Measurements from ENCODE around the gene TFIP11.
A peak's percentile ranks its signal among the peaks of the same experiment; 100 is the strongest.

TFIP11 gene

DNA sequence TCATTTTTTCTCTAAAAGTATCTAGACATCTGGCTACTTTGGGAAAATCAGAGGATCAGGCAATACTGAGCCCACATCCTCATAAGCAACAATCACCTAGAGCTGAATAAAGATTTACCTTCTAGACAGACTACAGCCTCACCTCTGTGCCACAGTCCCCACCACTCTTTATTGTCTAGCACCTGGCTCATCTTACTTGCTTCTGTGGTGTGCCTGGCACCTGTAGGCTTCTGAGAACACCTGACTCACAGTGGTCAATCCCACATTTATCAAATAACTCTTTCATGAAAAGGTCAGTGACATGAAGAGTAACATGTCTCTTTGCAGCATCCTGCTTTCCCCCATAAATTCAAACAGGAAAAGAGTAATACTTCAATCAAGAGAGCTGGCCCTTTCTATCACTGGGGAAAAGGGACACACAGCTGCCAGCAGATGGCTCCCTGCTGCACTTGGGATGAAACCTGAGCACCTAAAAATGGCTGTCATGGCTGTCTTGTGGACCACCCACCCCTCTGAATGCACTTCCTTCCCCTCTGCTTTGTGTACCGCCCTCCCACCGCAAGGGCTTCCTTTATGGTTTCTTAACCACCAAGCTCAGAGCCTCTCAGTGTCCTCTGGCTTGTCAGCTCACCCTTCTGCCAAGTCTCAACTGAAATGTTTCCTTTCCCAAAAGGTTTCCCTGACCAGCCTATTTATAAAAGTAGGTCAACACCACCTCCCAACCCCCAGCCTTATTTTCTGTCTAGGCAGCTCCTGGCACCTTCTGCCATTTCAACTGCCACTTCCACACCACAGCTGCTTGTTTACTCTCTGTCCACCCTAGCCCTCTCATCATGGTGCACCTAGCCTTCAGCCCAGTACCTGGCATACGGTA lies 9.3 kb downstream of the TFIP11 start:
- peak in 8 of 14 donors; percentile 14 to 65 (median 30) for DNase-seq

DNA sequence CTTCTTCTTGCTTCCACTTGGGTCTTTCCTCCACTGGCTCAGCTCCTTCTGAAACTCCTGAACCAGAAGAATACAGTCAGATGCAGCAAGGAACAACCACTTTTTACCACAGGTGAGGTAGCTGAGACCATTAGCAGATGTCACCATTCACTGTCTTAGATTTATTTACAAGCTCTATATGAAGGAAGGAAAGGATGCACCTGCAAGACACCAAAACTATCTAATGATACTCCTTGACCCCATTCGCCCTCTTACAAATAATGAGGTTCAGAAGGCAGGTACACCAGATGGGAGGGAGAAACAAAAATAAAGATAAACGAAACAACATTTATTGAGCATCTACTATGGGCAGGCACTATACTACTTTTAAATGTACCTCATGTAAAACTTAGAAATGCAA lies 10.3 kb downstream of the TFIP11 start:
- DNase-seq: no peak

DNA sequence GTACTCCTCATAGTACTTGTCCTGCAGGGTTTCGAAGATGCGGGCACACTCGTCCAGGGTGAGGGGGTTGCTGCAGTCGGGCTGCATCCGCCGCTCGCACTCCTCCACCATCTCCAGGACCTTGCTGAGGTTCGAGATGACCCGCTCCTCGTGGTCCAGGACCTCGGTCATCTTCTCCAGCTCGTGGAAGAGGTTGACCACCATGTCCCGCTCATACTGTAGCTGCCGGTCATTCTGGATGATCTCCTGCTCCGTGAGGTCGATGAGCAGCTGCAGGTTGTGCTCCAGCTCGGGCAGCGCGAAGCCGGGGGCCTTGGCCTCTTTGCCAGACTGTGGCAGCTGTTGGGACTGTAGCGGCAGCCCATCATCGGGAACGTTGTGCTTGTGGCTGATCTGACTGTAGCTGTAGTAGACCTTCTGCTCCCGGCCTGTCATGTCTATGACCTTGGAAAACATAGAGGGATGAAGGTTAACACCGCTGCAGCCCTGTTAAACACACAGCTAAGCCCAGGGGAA lies 13.0 kb downstream of the TFIP11 start:
- DNase-seq: no peak

DNA sequence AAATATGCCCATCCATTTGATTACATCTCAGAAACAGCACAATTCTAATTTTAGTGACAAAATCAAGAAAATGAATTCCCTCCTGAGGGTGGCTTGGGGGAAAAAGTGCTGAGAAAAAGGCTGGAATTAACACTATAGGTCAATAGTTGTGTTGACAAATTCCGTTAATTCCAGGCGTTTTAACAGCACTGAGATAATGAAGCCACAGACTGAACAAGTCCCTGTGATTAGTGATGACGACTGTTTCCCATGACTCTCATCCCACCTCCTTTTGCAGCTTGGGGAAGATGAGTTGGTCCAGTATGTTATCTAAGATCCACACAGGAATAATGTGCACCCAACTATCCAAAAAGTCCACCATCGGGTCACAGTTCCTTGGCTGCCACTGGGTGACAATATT lies 15.8 kb downstream of the TFIP11 start:
- no peak for DNase-seq

DNA sequence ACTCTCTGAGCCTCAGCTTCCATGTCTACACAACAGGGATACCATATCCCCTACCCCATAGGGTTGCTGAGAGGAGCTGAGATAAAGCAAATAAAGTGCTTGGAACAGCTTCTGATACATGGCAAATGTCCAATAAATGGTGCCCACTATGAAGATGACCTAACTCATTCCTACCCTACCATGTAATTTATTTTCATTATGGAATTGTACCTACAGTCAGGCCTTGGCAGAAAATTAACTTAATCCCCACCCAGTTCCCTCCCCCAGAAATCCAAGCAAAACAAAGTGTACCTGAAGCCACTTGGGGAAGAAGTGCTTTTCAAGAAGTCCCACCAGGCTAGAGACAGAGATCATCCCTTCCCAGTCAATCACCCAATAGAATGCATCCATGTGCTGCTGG lies 17.8 kb downstream of the TFIP11 start:
- DNase-seq: no peak

DNA sequence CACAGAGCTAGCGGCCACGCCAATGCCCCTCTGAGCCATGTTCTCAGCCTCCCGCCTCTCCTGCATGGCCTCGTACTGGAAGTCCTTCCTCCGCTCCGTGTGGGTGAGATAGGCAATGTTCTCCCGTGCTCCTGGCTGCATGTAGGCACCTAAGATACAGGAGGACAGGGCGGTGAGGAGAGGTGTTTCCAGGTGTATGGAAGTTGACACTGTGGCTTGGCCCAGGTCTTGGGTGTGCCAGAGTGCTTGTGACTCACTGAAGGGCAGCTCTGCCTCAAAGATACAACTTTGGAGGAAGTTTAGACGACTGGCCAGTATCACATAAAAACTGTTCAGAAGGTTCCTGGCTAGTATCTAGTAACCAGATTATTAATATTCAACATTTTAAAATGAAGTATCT lies 20.1 kb downstream of the TFIP11 start:
- no peak for DNase-seq

DNA sequence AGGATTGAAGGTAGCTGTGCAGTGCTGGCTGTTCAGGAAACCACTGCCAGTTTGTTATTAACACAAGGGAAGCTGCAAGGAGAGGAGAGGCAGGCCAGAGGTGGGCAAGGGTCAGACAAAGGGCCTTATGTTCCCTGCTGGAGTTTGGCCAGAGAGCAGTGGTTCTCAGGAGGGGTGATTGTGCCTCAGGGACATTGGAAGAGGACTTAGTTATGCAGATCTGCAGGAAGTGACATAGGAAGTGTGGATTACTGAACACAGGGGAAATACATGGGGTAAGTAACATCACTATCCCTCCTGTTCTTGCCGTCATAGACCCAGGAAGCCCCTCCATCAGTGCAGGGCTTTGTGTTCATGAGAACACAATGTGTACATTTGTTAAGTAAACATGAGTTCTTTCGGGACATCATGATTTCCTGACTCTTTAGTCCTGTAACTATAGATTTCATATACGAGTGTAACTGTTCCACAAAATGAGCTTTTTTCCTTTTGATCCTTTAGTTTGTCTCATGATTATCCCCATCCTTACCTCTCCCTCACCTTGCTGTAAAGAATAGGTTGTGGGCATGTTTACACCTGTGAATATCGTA lies 22.7 kb downstream of the TFIP11 start:
- no peak for DNase-seq

DNA sequence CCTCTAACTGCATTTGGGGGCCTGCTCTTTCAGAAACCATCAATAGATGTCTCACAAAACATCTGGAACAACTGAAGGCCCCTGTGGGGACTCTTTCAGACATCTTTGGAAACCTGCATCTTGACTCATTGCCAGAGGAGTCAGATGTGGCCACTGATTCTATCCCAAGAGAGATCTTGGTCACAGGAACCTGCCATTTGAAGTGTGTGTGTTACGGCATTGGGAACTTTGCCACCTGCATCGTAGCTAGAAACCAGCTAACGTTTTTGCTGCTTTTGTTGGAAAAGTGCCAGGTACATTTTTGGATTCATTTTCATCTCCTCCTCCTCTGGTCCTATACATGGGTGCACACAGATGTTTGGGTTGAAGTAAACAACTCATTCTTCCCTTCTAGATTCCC lies 24.3 kb downstream of the TFIP11 start:
- DNase-seq: no peak

DNA sequence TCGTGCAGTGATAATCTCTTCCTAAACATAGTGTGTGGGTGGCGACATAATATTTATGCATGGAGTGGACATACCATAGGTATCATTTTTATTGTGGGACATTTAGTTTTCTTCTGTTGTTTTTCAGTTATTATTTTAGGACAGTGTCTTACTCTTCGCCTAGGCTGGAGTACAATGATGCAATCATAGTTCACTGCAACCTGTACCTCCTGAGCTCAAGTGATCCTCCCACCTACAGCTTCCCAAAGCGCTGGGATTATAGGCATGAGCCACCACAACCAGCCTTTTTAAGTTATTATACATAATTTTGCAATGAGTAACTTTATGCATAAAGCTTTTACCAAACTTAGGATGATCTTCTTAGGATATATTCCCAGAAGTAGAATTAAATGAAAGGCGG lies 25.9 kb downstream of the TFIP11 start:
- no peak for DNase-seq

DNA sequence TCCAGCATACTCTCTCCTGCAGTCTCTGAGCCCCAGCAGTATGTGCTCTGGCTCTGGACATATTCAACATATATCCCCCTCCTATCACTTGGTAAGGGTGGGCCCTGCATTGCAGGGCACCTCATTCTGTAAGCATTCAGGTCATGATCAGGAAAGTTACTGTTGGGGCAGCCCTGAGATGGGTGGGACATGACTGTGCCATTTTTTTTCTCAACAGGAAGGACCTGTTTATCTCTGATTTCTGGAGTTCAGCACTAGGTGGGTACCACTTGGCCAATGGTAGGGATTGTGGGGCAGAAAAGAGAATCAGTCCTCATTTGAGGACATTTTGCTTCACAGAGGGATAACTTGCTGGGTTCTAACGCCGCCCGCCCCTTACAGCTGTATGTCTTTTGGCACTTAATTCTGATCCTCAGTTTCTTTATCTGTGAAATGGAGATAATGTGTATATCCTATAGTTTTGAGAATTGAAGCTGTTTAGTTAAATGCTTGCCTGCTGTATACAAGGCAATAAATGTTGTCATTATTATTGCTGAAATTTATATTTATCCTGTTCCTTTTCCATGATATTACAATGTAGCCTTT lies 26.4 kb downstream of the TFIP11 start:
- DNase-seq: no peak

DNA sequence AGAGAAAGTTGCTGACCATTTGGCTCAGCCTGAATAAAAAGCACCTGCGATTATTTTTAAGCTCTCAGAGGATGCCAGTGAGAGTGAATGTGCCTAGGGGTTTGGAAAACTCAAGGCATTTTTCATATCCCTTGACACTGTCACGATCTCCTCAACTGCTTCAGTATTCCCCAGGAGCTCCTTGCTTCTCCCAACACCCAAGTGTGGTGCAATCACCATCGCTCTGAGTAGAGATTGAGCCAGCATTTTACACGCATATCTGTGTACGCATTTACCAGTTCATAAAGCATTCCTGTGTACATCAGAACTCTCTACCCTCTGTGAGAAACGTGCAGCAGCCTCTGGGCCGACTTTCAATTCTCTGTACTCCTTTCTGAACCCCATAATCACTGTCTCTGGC lies 27.3 kb downstream of the TFIP11 start:
- DNase-seq: no peak

DNA sequence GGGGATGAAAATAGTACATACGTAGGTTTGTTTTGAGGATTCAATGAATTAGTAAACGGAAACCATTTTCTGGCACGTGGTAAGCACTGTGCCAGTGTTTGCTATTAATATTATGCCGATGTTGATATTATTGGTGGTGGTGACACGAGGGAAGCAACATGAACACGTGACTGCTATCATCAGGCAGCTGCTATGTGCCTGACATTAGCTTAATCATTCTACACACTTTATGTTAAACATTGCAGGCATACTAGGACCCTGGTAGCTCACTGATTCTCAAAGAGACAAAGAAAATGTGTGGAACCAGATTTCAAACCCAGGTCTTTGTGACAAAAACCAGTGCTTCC lies 27.9 kb downstream of the TFIP11 start:
- no peak for DNase-seq

DNA sequence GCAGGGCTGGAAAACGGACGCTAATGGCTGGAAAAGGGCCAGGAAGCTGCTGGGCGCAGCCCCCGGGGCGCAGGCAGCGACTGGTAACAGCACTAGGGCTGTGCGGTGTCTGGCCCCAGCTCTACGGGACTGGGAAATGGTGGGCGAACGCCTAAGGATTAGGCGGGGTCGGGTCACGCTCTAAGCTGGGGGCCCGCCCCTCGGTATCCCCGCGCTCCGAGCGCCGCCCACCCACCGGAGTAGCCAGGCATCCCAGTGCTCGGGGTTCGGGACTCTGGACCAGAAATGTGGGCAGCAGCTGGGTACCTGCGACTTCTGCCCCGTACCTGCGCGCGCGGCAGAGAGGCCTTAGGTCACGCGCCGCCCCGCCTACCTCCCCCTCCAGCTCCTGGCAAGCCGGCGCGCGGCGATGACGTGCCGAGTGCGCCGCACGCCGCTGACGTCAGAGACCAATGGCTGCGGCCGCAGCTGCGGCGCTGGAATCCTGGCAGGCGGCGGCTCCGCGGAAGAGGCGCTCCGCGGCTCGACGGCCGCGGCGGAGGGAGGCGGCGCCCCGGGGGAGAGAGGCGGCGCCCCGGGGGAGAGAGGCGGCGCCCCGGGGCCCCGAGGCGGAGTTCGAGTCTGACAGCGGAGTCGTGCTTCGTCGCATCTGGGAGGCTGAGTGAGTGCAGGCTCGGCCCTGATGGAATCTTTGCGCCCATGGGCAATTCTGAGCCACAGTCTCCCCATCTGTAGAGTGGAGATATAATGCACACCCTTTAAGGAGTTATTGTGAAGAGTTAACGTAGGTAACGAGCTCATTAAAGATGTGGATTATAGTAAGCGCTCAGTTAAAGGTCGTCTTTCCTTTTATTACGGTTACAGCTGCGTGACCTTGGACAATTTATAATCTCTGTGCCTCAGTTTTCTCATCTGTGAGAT lies 28.6 kb downstream of the TFIP11 start, which contains the start of the genes HPS4 and SRRD:
HPS4 (minus strand) TSS at position 345 of the 921 bp plus-strand sequence. CDS start 2,021 bp downstream, outside the sequence.
SRRD (plus strand) TSS at position 439 of the 921 bp plus-strand sequence; CDS start at position 453, 14 bp downstream.
- peak; percentile 9 to 89 (median 74) for DNase-seq

DNA sequence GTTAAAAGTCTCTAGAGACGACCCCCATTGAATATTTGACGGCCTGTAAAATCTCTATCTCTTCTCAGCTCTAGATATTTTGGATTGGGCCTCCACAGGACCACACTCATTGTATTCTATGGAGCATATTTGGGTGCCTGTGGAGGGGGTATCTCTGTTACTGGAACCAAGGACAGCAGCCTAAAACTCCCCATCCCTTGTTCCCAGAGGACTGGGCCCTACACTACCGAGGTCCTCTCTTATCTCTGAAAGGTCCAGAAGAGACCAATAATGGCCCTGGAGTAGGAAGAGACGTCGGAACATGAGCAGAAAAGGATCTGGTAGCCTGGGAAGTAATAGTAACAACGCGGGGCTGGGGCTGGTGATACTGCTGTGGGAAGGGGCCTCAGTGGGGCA lies 29.2 kb downstream of the TFIP11 start:
- peak in 1 of 14 donors; percentile 24 for DNase-seq

DNA sequence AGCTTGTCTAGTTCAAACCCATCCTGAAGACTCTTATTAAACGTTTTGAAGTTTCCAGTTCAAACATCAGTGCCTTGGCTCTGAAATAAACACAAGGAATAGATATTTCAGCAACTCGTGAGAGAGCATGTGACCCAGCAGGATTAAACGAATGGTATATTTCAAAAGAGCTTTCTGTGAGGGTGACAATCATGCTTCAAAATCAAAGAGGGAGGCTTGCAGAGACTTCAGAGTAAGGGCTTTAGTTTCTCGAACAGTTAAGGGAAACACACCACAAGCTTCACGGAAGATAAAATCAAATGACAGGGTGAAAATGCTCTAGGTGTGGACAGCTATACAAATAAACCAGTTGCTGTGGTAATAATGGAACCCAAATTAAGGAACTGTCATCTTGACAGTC lies 30.1 kb downstream of the TFIP11 start:
- no peak for DNase-seq

DNA sequence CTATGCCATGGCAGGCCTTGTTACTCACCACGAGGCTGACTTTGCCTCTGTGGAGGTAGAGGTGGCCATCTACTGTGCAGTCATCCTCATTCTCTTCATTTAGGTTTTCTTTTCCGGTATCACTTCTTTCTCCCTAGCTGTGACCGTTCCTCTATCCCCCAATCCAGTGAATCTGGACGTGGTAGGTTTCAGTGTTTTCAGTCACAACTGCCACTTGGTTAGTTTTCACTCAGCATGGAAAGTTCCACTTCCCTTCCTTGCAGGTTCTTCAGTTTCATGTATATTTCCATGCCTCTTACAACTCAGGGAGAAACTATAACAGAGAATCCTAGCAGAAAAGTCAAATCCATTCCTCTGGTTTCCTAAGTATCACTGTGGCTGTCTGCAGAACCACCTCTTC lies 30.6 kb downstream of the TFIP11 start:
- no peak for DNase-seq

DNA sequence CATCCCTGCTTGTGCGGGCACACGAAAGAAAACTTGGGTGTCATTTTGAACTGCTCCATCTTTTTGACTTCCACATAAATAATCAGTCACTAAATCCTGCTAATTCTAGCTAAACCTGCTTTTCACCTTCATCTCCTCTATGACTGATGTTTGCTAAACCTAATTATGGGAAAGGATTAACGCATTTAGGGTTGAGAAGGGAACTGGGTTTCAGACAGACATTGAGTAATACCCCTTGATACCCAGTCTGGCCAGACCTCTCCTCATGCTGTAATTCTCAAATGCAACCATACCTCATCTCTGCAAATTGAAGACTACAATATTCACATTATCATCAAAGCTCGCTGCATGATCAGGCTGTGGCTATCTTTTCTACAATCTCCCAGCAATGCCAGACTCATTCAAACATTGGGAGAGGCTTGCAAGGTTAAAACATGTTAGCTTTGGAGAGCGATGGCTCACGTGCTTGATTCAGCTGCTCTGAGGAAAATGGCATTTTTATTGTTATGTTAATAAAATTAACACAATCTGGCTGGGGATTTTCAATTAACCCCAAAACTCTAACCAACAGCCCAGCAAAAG lies 31.1 kb downstream of the TFIP11 start:
- DNase-seq: no peak

DNA sequence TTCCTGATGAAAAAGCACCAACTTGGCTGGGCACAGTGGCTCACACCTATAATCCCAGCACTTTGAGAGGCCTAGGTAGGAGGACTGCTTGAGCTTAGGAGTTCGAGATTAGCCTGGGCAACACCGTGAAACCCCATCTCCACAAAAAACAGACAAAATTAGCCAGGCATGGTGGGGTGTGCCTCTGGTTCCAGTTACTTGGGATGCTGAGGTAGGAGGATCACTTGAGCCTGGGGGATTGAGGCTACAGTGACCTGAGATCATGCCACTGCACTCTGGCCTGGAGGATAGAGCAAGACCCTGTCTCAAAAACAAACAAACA lies 31.7 kb downstream of the TFIP11 start:
- DNase-seq: no peak

DNA sequence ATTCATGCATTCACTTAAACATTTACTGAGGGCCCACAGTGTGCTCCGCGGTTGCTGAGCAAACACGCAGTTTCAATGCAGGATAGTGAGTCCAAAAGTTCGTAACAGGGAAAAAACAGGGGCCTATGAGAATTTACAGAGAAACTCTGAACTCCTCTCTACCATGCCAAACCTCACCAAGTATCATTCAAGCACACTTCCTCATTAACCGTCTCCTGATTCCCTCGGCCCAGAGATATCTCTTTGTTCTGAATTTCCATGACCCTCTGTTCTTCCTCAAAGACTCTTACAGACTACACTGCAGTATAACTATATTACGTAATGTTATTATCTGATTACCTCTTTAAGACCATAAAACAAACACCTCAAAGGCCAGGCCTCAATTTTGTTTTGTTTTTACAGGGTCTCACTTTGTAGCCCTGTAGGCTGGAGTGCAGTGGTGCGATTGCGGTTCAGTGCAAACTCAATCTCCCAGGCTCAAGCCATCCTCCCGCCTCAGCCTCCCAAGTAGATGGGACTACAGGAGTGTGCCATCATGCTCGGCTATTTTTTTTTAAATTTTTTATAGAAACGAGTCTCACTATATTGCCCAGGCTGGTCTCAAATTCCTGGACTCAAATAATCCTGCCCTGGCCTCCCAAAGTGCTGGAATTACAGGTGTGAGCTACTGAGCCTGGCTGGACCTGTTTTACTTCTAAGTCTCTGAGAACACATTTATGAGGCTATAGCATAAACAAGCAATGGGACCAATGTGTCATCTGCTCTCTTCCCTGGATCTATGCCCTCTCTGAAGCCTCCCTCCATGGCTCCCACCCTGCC lies 32.3 kb downstream of the TFIP11 start:
- DNase-seq: no peak

DNA sequence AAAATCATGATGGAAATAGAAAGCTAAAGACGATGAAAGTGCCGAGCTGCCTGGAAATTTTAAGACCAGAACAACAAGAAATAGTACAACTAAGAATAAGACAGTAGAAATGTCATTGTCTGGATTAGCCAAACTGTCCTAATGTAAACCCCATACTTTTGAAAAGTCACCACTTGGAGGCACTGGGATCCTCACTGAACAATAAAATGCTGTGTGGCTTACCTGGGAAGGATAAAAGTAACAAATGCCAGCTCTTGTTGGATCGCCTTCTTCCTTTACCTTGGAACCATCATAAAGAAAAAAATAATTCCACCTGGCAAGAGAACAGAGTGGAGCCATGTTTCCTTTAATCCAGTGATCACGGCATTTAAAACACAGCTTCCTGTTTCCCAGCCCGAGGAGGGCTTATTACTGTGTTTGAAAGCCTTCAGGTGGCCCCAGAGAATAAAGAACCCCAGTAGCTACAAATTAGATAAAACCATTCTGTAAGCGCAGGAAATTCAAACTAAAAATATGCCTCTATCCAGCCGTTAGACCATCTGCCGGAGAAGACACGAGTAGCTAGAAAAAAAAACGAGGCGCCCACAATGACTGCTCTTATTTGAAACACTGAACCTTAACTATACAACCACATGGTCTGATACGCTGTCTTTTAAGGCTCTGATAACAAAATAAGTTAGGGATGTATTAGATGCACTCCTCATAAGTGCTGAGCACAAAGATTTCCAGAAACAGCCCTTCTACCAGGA lies 33.1 kb downstream of the TFIP11 start:
- DNase-seq: peak in 1 of 14 donors; percentile 77

Data from C1 segment of cervical spinal cord (tissue), 14 donors.